GM12872 (cell line): ENCODE results near the gene ZFHX3.

ENCODE experiments used
- TF ChIP-seq, protein P1 (sequence below): IDR thresholded peaks from 3 replicates; pipeline ENCODE4 v1.5.1; 2011; ENCODE audit warnings: low read depth, mild to moderate bottlenecking, low read length, moderate library complexity; ENCODE audit not compliant: insufficient read depth

The ZFHX3 gene

DNA sequence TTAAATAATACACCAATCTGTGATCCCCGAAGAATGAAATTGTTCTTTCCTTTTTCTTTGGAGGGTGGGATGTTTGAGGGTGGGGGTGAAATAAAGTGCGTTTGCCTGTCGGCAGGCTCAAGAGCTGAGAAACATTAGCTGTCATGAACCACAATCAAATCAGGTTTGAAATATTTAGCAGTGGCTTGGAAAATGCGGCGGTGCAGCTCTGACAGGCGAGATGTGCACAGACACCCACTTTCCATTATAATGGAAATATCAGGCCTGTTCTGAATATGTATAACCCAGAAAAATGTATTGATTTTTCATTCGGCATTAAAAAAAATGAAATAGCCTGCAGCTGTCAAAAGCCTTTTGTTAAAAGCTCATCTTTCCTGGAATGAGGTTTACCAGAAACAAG, 212.8 kb downstream of the ZFHX3 start:
- TF ChIP-seq, protein P1, sequence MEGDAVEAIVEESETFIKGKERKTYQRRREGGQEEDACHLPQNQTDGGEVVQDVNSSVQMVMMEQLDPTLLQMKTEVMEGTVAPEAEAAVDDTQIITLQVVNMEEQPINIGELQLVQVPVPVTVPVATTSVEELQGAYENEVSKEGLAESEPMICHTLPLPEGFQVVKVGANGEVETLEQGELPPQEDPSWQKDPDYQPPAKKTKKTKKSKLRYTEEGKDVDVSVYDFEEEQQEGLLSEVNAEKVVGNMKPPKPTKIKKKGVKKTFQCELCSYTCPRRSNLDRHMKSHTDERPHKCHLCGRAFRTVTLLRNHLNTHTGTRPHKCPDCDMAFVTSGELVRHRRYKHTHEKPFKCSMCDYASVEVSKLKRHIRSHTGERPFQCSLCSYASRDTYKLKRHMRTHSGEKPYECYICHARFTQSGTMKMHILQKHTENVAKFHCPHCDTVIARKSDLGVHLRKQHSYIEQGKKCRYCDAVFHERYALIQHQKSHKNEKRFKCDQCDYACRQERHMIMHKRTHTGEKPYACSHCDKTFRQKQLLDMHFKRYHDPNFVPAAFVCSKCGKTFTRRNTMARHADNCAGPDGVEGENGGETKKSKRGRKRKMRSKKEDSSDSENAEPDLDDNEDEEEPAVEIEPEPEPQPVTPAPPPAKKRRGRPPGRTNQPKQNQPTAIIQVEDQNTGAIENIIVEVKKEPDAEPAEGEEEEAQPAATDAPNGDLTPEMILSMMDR, result no peak

DNA sequence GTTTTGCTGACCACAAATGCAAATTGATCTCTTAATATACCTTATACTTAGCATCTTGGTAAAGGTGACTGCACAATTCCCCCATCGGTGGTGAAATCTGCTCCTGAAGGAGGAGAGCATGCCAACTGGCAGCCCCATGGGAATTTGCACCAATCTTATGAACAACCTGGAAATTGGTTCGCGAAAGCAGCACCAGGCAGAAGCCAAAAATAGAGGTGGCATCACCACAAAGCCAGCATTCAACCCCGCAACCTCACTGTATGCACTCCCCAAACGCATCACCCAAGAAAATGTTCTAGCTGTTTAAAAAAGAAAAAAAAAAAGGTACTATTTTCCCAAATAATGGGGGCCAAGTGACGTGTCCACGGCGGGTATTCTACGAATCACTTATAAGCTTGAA, 213.4 kb downstream of the ZFHX3 start:
- TF ChIP-seq, protein P1, result no peak

DNA sequence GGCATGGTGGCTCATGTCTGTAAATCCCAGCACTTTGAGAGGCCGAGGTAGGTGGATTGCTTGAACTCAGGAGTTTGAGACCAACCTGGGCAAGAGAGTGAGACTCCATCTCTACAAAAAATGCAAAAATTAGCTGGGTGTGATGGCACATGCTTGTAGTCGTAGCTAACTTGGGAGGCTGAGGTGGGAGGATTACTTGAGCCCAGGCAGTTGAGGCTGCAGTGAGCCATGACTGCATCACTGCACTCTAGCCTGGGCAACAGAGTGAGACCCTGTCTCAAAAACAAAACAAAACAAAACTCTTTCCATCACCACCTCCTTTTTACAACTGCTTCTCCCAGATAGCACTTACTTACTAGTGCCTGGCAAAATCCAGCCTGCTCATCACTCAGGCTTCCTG, 214.0 kb downstream of the ZFHX3 start:
- TF ChIP-seq, protein P1, result no peak

DNA sequence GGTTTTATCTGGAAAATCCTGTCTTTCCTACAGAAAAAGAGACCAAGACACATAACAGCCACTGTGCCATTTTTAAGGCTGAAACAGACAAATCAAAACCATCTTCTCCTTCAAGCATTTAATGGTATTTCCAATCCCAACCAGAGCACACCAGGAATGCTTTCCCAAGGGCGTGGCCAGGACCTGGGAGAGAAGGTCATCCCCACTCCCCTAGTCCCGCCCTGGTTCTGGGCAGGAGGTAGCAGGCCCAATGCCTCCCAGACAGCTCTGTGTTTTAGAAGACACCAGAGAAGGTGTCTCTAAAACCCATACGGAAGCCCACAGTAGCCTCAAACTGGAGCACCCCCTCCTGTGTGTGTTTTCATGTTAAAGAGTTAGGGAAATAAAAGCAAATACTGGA, 214.4 kb downstream of the ZFHX3 start:
- TF ChIP-seq, protein P1, result no peak

DNA sequence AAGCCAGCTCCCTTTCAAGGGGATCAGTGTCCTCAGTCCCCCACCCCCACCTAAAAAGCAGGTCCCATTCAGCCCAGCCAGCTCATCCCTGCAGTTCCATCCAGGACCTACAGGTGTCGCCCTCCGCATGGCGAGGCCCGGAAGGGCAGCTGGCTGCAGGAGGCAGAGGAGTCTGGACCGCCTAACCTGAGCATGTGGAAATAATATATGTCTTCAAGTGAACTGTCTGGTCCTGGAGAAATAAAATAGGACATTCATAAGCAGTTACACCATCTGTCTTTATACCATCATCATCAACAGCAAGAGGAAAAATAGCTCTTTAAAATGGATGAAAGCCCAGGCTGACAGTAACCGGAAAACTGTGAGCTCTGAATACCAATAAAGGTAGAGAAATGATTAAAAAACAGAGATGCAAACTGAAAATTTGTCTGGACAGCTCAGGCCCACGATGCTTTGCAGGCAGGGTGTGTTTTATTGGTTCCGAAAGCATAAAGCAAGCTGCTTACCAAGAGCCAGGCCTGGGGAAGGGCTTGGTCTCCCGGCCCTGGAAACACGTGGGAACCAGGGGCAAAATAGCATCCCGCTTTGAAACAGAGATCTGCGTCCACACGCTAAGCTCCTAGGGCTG, 215.2 kb downstream of the ZFHX3 start:
- TF ChIP-seq, protein P1, result peak; percentile 98

DNA sequence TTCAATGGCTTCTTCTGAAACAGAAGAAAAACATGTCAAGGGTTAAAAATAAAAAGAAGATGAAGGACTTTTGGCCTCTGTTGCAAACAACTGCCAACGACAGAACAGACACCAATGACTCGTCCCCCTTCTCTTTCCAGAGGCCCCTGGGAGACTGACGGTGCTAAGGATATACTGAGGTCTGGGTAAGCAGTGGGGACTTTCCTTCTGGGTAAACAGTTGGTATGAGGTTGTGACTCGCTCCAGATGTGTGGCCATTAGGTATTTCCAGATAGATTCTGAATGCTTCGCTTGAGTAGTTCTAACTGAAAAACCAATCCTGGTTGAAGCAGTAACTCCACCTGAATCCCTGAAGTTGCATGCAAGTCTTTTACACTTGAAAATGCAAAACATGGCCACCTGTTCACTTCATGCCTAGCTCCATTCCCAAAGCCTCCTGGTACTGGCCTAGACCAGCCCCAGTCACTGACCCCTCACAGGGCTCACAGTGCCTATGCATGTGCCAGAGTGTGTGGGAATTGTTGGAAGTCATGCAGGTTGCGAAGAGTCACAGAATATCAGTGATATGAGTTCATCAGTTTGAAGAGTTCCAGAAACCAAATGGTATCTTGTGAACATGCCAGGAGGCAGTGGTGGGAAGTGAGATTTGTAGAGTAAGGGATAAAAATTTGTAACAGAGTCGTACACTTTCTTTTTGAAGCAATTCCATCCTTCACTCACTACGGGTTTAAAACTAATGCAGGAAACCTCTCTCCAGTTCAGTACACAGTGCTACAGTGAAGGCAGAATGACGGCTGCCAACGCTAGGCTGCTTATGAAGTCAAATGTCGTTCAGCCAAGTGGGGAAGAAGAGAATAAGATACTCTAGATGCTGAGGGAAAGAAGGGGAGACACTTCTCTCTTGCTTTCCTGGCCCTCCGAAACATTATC, 217.8 kb downstream of the ZFHX3 start:
- TF ChIP-seq, protein P1, result no peak

DNA sequence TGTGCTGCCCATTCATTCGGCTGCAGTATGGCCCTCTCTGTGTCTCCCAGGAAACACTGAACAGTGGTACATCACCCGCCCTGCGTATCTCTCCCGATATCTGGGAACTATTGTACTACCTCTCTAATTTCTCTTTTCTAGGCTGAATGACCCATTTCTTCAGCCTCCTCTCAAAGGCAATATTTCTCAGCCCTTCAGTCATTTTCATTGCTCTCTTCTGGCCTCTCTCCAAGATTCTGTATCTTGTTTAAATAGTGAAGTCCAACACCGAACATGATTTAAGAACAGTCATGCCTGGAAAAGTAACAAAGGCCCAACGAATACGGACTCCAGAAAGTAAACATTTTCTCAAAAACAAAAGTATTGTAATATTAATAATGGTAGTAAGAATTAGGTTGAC, 220.1 kb downstream of the ZFHX3 start:
- TF ChIP-seq, protein P1, result no peak
